GM18861 (cell line): Measurements from ENCODE around the gene SH3TC1.

ENCODE experiments used
- ATAC-seq: cut with Tn5 transposase; IDR thresholded peaks from one replicate; pipeline ENCODE4 v1.9.1; 2021; ENCODE audit not compliant: unreplicated experiment

Gene SH3TC1

DNA sequence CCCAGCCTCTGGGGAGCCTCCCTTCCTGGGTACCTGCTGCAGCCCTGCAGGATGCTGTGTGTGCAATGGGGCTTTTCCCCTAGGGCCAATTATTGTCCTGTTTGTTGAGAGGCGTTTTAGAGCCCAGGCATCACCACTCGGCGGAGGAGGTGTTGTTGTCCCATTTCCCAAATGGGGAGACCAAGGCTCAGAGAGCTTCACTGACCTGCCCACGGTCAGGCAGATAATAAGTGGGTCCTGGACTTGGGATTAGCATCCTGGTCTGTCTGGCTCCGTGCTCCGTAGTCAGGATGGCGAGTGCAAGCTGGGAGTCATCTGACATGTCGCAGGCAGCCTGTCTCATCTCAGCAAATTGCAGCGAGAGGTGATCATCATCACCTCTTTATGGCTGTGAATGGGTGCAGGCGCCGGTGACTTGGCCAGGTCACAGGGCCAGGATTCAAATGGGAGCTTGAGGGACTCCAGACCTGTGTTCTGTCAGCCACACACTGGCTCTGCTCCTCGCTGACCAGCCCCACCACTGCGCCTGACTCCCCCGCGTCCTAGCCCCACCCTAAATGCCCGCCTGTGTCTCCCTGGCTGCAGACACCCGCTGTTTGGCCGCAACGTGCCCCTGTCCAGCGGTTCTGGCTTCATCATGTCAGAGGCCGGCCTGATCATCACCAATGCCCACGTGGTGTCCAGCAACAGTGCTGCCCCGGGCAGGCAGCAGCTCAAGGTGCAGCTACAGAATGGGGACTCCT lies 87.1 kb downstream of the SH3TC1 start:
- no peak for ATAC-seq

DNA sequence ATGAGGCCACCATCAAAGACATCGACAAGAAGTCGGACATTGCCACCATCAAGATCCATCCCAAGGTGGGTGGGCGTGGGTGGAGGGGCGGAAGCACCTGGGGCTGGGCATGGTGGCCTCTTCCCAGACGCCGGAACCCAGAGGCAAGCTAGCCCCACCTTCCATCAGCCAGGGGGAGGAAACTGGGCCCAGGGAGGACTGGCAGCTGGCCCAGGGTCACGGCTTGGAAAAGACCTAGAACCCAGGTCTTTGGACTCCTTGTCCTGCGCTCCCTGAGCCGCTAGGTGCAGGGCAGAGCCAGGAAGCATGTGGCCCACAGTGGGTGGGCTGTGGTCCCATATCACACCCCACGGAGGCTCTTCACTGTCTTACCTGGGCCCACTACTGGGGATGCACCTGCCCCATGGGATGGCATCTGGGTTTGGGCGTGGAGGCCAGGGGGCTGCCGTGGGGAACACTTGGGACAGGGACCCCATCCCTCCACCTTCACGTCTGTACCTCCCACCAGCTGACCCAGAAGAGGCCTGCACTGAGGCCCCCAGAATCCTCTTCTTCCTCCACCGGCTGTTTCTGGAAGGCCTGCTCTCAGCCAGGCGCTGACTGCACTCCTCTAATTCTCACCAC lies 87.7 kb downstream of the SH3TC1 start:
- no peak for ATAC-seq

DNA sequence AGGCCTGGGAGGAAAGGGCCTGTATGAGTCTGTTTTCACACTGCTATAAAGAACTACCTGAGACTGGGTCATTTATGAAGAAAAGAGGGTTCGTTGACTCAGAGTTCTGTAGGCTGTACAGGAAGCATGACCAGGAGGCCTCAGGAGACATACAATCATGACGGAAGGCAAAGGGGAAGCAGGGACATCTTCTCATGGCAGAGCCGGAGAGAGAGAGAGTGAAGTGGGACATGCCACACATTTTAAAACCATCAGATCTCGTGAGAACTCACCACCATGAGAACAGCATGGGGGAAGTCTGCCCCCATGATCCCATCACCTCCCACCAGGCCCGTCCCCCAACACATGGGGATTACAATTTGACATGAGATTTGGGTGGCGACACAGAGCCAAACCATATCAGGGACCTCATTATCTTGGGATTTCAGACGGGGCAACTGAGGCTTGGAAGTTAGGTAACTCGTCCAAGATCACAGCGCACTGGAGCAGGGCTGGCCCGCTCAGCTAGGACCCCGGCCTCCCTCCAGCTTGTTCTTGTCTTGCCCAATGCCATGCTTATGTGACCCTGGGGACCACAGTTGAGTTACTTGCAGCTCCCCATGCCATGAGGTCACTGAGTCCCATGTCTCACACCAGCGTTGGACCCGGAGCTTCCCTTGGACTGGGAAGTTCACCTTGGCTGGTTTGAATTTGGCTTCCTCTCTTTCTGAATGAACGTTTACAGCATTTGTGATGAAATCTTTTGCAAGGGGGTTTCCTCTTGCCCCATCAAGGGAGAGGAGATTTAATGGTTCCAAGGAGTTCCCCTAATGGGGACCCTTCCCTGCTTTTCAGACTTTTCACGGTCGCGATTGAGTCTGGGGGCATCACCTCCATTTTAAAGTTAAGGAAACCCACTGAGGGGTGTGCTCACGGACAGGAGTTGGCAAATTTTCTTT lies 88.5 kb downstream of the SH3TC1 start:
- no peak for ATAC-seq

DNA sequence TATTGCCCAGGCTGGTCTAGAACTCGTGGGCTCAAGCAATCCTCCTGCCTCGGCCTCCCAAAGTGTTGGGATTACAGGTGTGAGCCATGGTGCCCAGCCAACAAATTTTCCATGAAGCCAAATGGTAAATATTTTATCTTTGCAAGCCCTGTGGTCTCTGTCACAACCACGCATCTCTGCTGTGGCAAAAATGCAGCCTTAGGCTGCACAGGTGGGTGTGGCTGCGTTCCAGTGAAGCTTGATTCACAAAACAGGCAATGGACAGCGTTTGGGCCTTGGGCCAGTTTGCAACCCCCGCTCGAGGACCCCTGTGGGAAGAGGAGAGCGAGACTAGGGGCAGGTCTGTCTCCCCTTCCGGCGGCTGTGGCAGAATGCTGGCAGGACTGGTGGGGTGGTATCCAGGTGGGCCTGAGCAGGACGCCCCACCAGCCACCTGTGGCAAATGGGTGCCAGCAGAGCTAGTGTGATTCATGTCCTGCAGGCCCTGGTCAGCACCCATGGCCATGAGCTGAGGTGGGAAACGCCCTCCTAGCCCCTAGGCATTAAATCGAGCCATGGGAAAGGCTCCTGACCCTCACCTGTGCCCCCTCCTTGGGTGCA lies 90.2 kb downstream of the SH3TC1 start:
- no peak for ATAC-seq

DNA sequence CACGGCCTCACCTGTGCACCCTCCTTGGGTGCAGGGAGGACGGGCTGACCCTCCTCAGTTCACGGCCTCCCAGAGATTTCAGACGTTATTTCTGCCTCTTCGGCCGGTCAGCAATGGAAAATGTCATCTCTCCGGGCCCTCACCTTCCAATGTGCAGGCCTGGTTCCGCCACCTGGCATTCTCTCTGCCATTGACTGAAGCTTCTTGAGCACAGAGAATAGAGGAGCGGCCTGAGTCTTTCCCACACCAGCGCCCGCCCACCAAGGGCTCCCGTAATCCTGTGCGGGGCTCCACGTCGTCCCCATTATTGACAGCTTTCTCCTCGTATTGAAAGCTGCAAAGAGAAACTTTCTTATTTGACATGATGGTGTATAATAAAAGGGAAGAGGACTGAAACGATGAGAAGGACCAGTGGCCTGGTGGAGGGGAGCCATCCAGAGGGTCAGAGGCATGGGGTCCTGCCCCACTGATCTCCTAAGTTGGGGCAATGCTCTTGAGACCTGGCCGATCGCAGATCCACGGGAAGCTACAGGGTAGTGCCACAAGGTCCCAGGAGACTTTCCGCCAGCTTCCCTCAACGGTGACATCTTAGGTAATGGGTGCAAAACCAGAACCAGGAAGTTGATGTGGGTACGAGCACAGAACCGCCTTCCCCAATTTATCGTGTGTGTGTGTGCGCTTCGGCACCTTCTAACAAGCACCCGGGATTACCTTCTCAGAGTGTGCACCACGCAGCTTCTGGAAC lies 91.0 kb downstream of the SH3TC1 start:
- no peak for ATAC-seq

DNA sequence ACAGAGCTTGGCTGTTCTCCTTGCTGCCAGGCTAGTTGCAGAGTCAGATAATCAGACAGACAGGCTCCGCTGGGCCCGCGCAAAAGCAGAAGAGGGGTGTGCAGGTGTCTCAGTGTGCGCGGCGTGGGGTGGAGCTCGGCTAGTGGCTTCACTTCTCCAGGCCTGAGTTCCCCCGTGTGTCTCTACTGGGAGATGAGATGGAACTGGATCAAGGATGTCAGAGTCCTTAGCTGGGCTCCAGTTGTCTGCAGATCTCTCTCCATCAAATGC lies 91.5 kb downstream of the SH3TC1 start:
- no peak for ATAC-seq
